GM23338 (cell line): Measurements from ENCODE around the gene NRSN2. TPM values are rescaled to one million over a fixed set of nuclear protein-coding genes. Genes with fewer than 3 reads are reported as not detected.

Source experiments
- ATAC-seq: fragments of 200-7000 bp; cut with Tn5 transposase; 3 replicates; pipeline ENCODE4 v1.9.1; 2020
- DNase-seq: peaks from one replicate; pipeline ENCODE4 v3.0.0-alpha.2; 2015; ENCODE audit warnings: low spot score
- H2AFZ ChIP-seq: fragments of 200-600 bp; sonication (generic); 2 replicates; pipeline ENCODE4 v1.8.0; 2016; ENCODE audit warnings: antibody characterized with exemption, mild to moderate bottlenecking, moderate library complexity
- H3F3A ChIP-seq: fragments of 200-600 bp; sonication (generic); replicated peaks from 2 replicates; pipeline ENCODE4 v1.8.0; 2017; ENCODE audit warnings: antibody characterized with exemption, mixed run types, low read depth
- H3K27ac ChIP-seq: fragments of 200-600 bp; sonication (generic); 2 replicates; pipeline ENCODE4 v1.6.1; 2016; ENCODE audit warnings: low read depth
- H3K27me3 ChIP-seq: fragments of 200-600 bp; sonication (generic); 2 replicates; pipeline ENCODE4 v1.8.0; 2016; ENCODE audit warnings: mild to moderate bottlenecking, mixed run types, moderate library complexity; ENCODE audit not compliant: insufficient read depth
- H3K36me3 ChIP-seq: fragments of 200-600 bp; sonication (generic); 2 replicates; pipeline ENCODE4 v1.8.0; 2016; ENCODE audit warnings: mild to moderate bottlenecking; ENCODE audit not compliant: insufficient read depth
- H3K4me1 ChIP-seq: fragments of 200-600 bp; sonication (generic); 2 replicates; pipeline ENCODE4 v1.8.0; 2016; ENCODE audit warnings: mild to moderate bottlenecking, moderate library complexity; ENCODE audit not compliant: insufficient read depth
- H3K4me2 ChIP-seq: fragments of 200-600 bp; sonication (generic); 2 replicates; pipeline ENCODE4 v1.7.1; 2017; ENCODE audit warnings: mixed run types
- H3K4me3 ChIP-seq: fragments of 200-600 bp; sonication (generic); 2 replicates; pipeline ENCODE4 v1.6.1; 2016; ENCODE audit warnings: mixed run types
- H3K79me2 ChIP-seq: fragments of 200-600 bp; sonication (generic); replicated peaks from 2 replicates; pipeline ENCODE4 v1.8.0; 2017; ENCODE audit warnings: mild to moderate bottlenecking; ENCODE audit not compliant: insufficient read depth
- H3K9me2 ChIP-seq: fragments of 200-600 bp; sonication (generic); 2 replicates; pipeline ENCODE4 v1.8.0; 2017; ENCODE audit not compliant: insufficient read depth
- H4K20me1 ChIP-seq: fragments of 200-600 bp; sonication (generic); replicated peaks from 2 replicates; pipeline ENCODE4 v1.8.0; 2017; ENCODE audit warnings: mild to moderate bottlenecking; ENCODE audit not compliant: insufficient read depth
- H3K27ac Mint-ChIP-seq: 2 replicates; pipeline ENCODE4 v1.8.0; 2020; ENCODE audit warnings: inconsistent platforms, mild to moderate bottlenecking, moderate library complexity, mixed read lengths
- H3K27me3 Mint-ChIP-seq: 3 replicates; pipeline ENCODE4 v1.8.0; 2022; ENCODE audit warnings: low read depth, mild to moderate bottlenecking, moderate library complexity, mixed read lengths, inconsistent platforms; ENCODE audit not compliant: insufficient read depth, poor library complexity
- H3K36me3 Mint-ChIP-seq: 3 replicates; pipeline ENCODE4 v1.8.0; 2021; ENCODE audit warnings: low read depth, mild to moderate bottlenecking, inconsistent platforms, moderate library complexity, mixed read lengths
- H3K4me1 Mint-ChIP-seq: 3 replicates; pipeline ENCODE4 v1.8.0; 2020; ENCODE audit warnings: mild to moderate bottlenecking, inconsistent platforms, mixed read lengths
- H3K4me3 Mint-ChIP-seq: 3 replicates; pipeline ENCODE4 v1.8.0; 2021; ENCODE audit warnings: moderate library complexity, mild to moderate bottlenecking, inconsistent platforms, mixed read lengths
- H3K9me3 Mint-ChIP-seq: 3 replicates; pipeline ENCODE4 v1.8.0; 2020; ENCODE audit warnings: moderate library complexity, mild to moderate bottlenecking, inconsistent platforms, mixed read lengths
- CREB1 ChIP-seq: fragments of 250-450 bp; sonication (Bioruptor Pico); IDR thresholded peaks from 2 replicates; pipeline ENCODE4 v1.5.0; 2020; ENCODE audit warnings: low read depth, mild to moderate bottlenecking, moderate library complexity
- CTCF ChIP-seq, 2 experiments: fragments of 200-600 bp in 1 of 2; sonication (generic) in 1 of 2; conservative IDR thresholded peaks; 2 replicates each; pipeline versions ENCODE4 v1.5.1 to v1.6.1; 2016 to 2017; ENCODE audit warnings: antibody characterized with exemption in 2 of 2, low read depth in 2 of 2, mild to moderate bottlenecking in 2 of 2, moderate library complexity in 1 of 2
- ETS1 ChIP-seq: IDR thresholded peaks from 2 replicates; pipeline ENCODE4 v1.6.1; 2016; ENCODE audit warnings: antibody characterized with exemption
- EZH2 ChIP-seq: fragments of 200-600 bp; sonication (generic); IDR thresholded peaks from one replicate; pipeline ENCODE4 v1.8.0; 2017; ENCODE audit warnings: antibody characterized with exemption, mild to moderate bottlenecking, low read depth; ENCODE audit not compliant: unreplicated experiment
- EZH2phosphoT487 ChIP-seq: fragments of 200-600 bp; sonication (generic); IDR thresholded peaks from one replicate; pipeline ENCODE4 v1.8.1; 2018; ENCODE audit warnings: antibody characterized with exemption; ENCODE audit not compliant: unreplicated experiment
- JUNB ChIP-seq: IDR thresholded peaks from one replicate; pipeline ENCODE4 v1.6.1; 2016; ENCODE audit warnings: antibody characterized with exemption; ENCODE audit not compliant: unreplicated experiment
- NANOG ChIP-seq: IDR thresholded peaks from 2 replicates; pipeline ENCODE4 v1.6.1; 2016; ENCODE audit warnings: antibody characterized with exemption, borderline replicate concordance
- POLR2AphosphoS5 ChIP-seq: IDR thresholded peaks from 2 replicates; pipeline ENCODE4 v1.6.1; 2016; ENCODE audit warnings: antibody characterized with exemption, low read depth
- REST ChIP-seq: IDR thresholded peaks from one replicate; pipeline ENCODE4 v1.6.1; 2018; ENCODE audit warnings: antibody characterized with exemption; ENCODE audit not compliant: unreplicated experiment
- STAT1 ChIP-seq: IDR thresholded peaks from one replicate; pipeline ENCODE4 v1.6.1; 2016; ENCODE audit warnings: antibody characterized with exemption; ENCODE audit not compliant: unreplicated experiment
- ZNF114 ChIP-seq: fragments of 250-450 bp; sonication (Bioruptor Pico); IDR thresholded peaks from 2 replicates; pipeline ENCODE4 v1.5.0; 2020; ENCODE audit warnings: mild to moderate bottlenecking, moderate library complexity
- ZNF331 ChIP-seq: fragments of 250-450 bp; sonication (Bioruptor Pico); IDR thresholded peaks from 2 replicates; pipeline ENCODE4 v1.5.0; 2020; ENCODE audit warnings: low read depth, mild to moderate bottlenecking, moderate library complexity
- ZNF462 ChIP-seq: fragments of 250-450 bp; sonication (Bioruptor Pico); IDR thresholded peaks from 2 replicates; pipeline ENCODE4 v1.5.0; 2020; ENCODE audit warnings: mild to moderate bottlenecking, moderate library complexity
- polyA plus RNA-seq: library from polyadenylated mRNA; unstranded; fragments of >200 nt; fragmentation: Nextera tagmentation; extraction: Ambion mirVana; gene quantifications from 2 replicates; pipeline ENCODE4 v1.2.1, GENCODE V29; 2016
- total RNA-seq: library from RNA; depleted of rRNA; stranded (reverse); fragments of >200 nt; shearing (Covaris generic); gene quantifications from 2 replicates; pipeline ENCODE4 v1.2.3, GENCODE V29; 2014

NRSN2 gene
- total and polyA plus RNA-seq, 2 experiments from 2014 or later: 14.4 to 17.9 TPM

- H3K79me2 ChIP-seq: 0 out of 2 replicates have a peak, but pooled peaks cover 3% of the 10 kb centered on the region
- no peaks in the 10 kb centered on the region; the same call in 1 of the 2 replicates for H3K36me3 ChIP-seq
- no peak overlapping the region for H3K27ac Mint-ChIP-seq
- peak overlapping the region; percentile 80 for H3K4me3 Mint-ChIP-seq
- no peaks in the 10 kb centered on the region for H3K9me2 ChIP-seq
- peak overlapping the region; percentile 87 for H3K4me2 ChIP-seq
- peaks cover 3% of the 10 kb centered on the region; the same call in 1 of the 2 replicates for H4K20me1 ChIP-seq
- H3F3A ChIP-seq: peaks cover 15% of the 10 kb centered on the region; the same call in 1 of the 2 replicates
- 0 out of 2 replicates have a peak, but pooled peaks cover 4% of the 10 kb centered on the region for H3K4me1 ChIP-seq
- peaks cover 14% of the 10 kb centered on the region for H3K36me3 Mint-ChIP-seq
- no peak overlapping the region for H2AFZ ChIP-seq
- H3K4me1 Mint-ChIP-seq: peaks cover 8% of the 10 kb centered on the region
- H3K27ac ChIP-seq: no peak overlapping the region
- H3K4me3 ChIP-seq: peak overlapping the region; percentile 84
- peaks cover 14% of the 10 kb centered on the region for H3K27me3 ChIP-seq
- H3K9me3 Mint-ChIP-seq: no peaks in the 10 kb centered on the region; the same call in 2 of the 3 replicates
- TF ChIP-seq ZNF331 (CRISPR knock-in tag) (no peak), ZNF462 (CRISPR knock-in tag) (no peak), JUNB (no peak), POLR2AphosphoS5 (no peak), ETS1 (no peak), EZH2 (no peak), CTCF (conservative IDR thresholded peaks at IDR 0.05; ENCODE audit: low read depth in 2 of 2) (no peak), ZNF114 (CRISPR knock-in tag) (no peak), STAT1 (no peak), REST (no peak), EZH2phosphoT487 (no peak), NANOG (no peak), CREB1 (CRISPR knock-in tag) (no peak)
- ATAC-seq: peak; percentile 18
- DNase-seq: no peak
- H3K27me3 Mint-ChIP-seq: peaks cover 13% of the 10 kb centered on the region
Observed at GRCh38 chr20:382291-383115, 35.6 kb downstream of the NRSN2 start.
